ENCODE results near the gene FEV.

DNA sequence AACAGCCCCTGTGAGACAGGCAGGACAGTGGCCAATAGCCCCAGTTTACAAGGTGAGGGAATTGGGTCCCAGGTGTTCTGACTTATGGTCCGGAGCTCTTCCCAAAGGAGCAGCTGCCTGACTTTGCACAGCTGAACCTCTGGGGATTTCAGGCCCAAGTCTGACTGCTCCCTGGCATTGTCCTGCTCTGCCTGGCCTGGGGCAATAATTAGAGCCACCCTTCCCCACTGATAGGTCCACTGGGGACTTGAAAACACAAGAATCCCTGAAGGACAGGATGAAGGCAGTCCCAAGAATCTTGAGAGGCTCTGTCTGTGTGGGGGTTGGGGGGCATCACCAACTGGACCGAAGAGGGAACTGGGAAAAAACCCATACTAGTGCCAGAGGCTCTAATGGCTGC, 3.7 kb upstream of the FEV start:
- TF ChIP-seq POLR2A (IDR thresholded peaks at IDR 0.05; ENCODE audit: low read depth, low read length) (no peak), MYC (IDR thresholded peaks at IDR 0.05; ENCODE audit: low read depth, low read length) (no peak), EZH2 (IDR thresholded peaks at IDR 0.05; ENCODE audit: borderline replicate concordance, low read depth, low read length, severe bottlenecking) (no peak), GATA2 (IDR thresholded peaks at IDR 0.05; ENCODE audit: insufficient read depth, insufficient read length, low read depth, low read length) (no peak)
- TF ChIP-seq, protein P1, sequence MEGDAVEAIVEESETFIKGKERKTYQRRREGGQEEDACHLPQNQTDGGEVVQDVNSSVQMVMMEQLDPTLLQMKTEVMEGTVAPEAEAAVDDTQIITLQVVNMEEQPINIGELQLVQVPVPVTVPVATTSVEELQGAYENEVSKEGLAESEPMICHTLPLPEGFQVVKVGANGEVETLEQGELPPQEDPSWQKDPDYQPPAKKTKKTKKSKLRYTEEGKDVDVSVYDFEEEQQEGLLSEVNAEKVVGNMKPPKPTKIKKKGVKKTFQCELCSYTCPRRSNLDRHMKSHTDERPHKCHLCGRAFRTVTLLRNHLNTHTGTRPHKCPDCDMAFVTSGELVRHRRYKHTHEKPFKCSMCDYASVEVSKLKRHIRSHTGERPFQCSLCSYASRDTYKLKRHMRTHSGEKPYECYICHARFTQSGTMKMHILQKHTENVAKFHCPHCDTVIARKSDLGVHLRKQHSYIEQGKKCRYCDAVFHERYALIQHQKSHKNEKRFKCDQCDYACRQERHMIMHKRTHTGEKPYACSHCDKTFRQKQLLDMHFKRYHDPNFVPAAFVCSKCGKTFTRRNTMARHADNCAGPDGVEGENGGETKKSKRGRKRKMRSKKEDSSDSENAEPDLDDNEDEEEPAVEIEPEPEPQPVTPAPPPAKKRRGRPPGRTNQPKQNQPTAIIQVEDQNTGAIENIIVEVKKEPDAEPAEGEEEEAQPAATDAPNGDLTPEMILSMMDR (IDR thresholded peaks at IDR 0.05; ENCODE audit: extremely low read depth in 1 of 2, insufficient read depth in 1 of 2, low read depth in 1 of 2, low read length in 2 of 2), result no peak
